Umbilical cord (tissue), 2 donors: ENCODE results near the gene CERS4. TPM values are rescaled to one million over a fixed set of nuclear protein-coding genes. Genes with fewer than 3 reads are reported as not detected.
A peak's percentile ranks its signal among the peaks of the same experiment; 100 is the strongest.
"Not testable (repeated sequence)": the region's sequence is repeated elsewhere in the genome, so short reads cannot be mapped to it uniquely, and the experiment has no call there.

Source experiments
- DNase-seq: peaks from one replicate; pipeline ENCODE4 v3.0.0-alpha.2; 2015; ENCODE audit warnings: low spot score
- total RNA-seq: library from RNA; depleted of rRNA; stranded (reverse); fragments of >200 nt; gene quantifications from one replicate; pipeline ENCODE4 v1.2.3, GENCODE V29; 2014; ENCODE audit warnings: low replicate concordance; ENCODE audit not compliant: insufficient read depth

CERS4 gene
- total RNA-seq, 1 donor from 2014 or later, result 17.8 TPM

GRCh38 chr19:8209462-8210378 lies 550 bp downstream of the CERS4 start:
- peak; percentile 45 for DNase-seq

GRCh38 chr19:8210421-8211101 lies 1.4 kb downstream of the CERS4 start:
- DNase-seq, result no peak

- DNase-seq, result no peak
Measured at GRCh38 chr19:8212212-8212611, 3.0 kb downstream of the CERS4 start.

GRCh38 chr19:8212916-8213315 lies 3.7 kb downstream of the CERS4 start:
- DNase-seq, result no peak

- DNase-seq, result no peak
Measured at GRCh38 chr19:8213827-8214672, 4.9 kb downstream of the CERS4 start.

GRCh38 chr19:8214802-8215201 lies 5.6 kb downstream of the CERS4 start:
- DNase-seq, result no peak

- DNase-seq, result no peak
Measured at GRCh38 chr19:8215783-8216182, 6.6 kb downstream of the CERS4 start.

- DNase-seq, result no peak
Measured at GRCh38 chr19:8216357-8216756, 7.2 kb downstream of the CERS4 start.

GRCh38 chr19:8218127-8218526 lies 9.0 kb downstream of the CERS4 start:
- DNase-seq, result not testable (repeated sequence)

GRCh38 chr19:8220481-8220880 lies 11.3 kb downstream of the CERS4 start:
- no peak for DNase-seq

- DNase-seq, result no peak
Measured at GRCh38 chr19:8221161-8221560, 12.0 kb downstream of the CERS4 start.

GRCh38 chr19:8223442-8223841 lies 14.3 kb downstream of the CERS4 start:
- DNase-seq, result not testable (repeated sequence)

- DNase-seq, result no peak
Measured at GRCh38 chr19:8224394-8225145, 15.4 kb downstream of the CERS4 start.

GRCh38 chr19:8231073-8231604 lies 22.0 kb downstream of the CERS4 start:
- DNase-seq, result no peak

- no peak for DNase-seq
Measured at GRCh38 chr19:8233370-8233769, 24.2 kb downstream of the CERS4 start.

GRCh38 chr19:8237026-8237425 lies 27.9 kb downstream of the CERS4 start:
- no peak for DNase-seq

- DNase-seq, result peak; percentile 40
Measured at GRCh38 chr19:8238251-8238650, 29.1 kb downstream of the CERS4 start.

- DNase-seq, result no peak
Measured at GRCh38 chr19:8239528-8240273, 30.5 kb downstream of the CERS4 start.

- peak; percentile 90 for DNase-seq
Measured at GRCh38 chr19:8240274-8241229, 31.4 kb downstream of the CERS4 start.
